GM12891 (cell line): Measurements from ENCODE around the gene FITM1.
A peak's percentile ranks its signal among the peaks of the same experiment; 100 is the strongest.

ENCODE experiments used
- DNase-seq: peaks from one replicate; pipeline ENCODE4 v3.0.0; 2011; ENCODE audit warnings: low spot score; ENCODE audit not compliant: insufficient read length
- FAIRE-seq: peaks from 2 replicates; lab custom pipeline; 2011; peaks lifted over from hg19 to GRCh38; lab: Jason Lieb, UNC
- PAX5 ChIP-seq: IDR thresholded peaks from 2 replicates; pipeline ENCODE4 v1.6.1; 2011; ENCODE audit warnings: low read length, moderate library complexity, mild to moderate bottlenecking; ENCODE audit not compliant: insufficient read depth, severe bottlenecking
- POLR2A ChIP-seq: IDR thresholded peaks from 2 replicates; pipeline ENCODE4 v1.6.1; 2011; ENCODE audit warnings: low read depth, low read length, control low read depth
- POLR2AphosphoS5 ChIP-seq: IDR thresholded peaks from 2 replicates; pipeline ENCODE4 v1.6.1; 2011; ENCODE audit warnings: low read depth, low read length, control low read depth
- POU2F2 ChIP-seq: IDR thresholded peaks from 2 replicates; pipeline ENCODE4 v1.6.1; 2011; ENCODE audit warnings: low read depth, mild to moderate bottlenecking, control low read depth, low read length, moderate library complexity
- SPI1 ChIP-seq: IDR thresholded peaks from 2 replicates; pipeline ENCODE4 v1.6.1; 2011; ENCODE audit warnings: low read depth, low read length, control low read depth
- TAF1 ChIP-seq: IDR thresholded peaks from 2 replicates; pipeline ENCODE4 v1.6.1; 2011; ENCODE audit warnings: low read depth, low read length, control low read depth

FITM1 gene

GRCh38 chr14:24129410-24129998 lies 955 bp upstream of the FITM1 start:
- DNase-seq: no peak
- TF ChIP-seq POLR2AphosphoS5 (no peak), TAF1 (no peak), PAX5 (no peak), SPI1 (no peak), POU2F2 (no peak), POLR2A (no peak)
- no peak for FAIRE-seq

- TF ChIP-seq TAF1 (no peak), POLR2AphosphoS5 (no peak), PAX5 (no peak), POLR2A (no peak)
- DNase-seq (no peak), FAIRE-seq (no peak)
These were observed 474 bp downstream of the FITM1 start for GRCh38 chr14:24130717-24131548.

GRCh38 chr14:24131549-24131966 lies 1.1 kb downstream of the FITM1 start:
- DNase-seq (no peak), FAIRE-seq (no peak)
- TF ChIP-seq POU2F2 (no peak), SPI1 (no peak), POLR2A (no peak), POLR2AphosphoS5 (no peak), TAF1 (no peak), PAX5 (no peak)

- DNase-seq: no peak
- TF ChIP-seq POLR2A (no peak), POU2F2 (no peak), POLR2AphosphoS5 (no peak), PAX5 (no peak), TAF1 (no peak), SPI1 (no peak)
- FAIRE-seq: peak; percentile 76
These were observed 1.7 kb downstream of the FITM1 start for GRCh38 chr14:24132061-24132685.

- FAIRE-seq: no peak
- TF ChIP-seq POLR2AphosphoS5 (no peak), PAX5 (no peak), POLR2A (no peak), TAF1 (no peak), SPI1 (no peak), POU2F2 (no peak)
These were observed 2.5 kb downstream of the FITM1 start for GRCh38 chr14:24132976-24133375.

GRCh38 chr14:24133735-24134134 lies 3.3 kb downstream of the FITM1 start:
- no peak for FAIRE-seq
- TF ChIP-seq PAX5: no peak
- TF ChIP-seq SPI1: no peak
- TF ChIP-seq POU2F2: no peak
- no peak for TF ChIP-seq POLR2AphosphoS5
- no peak for TF ChIP-seq POLR2A
- no peak for TF ChIP-seq TAF1
- DNase-seq: no peak

More at GRCh38 chr14:24132976-24133375, 2.5 kb downstream of the FITM1 start:
- no peak for DNase-seq

- no peak for TF ChIP-seq TAF1
- no peak for TF ChIP-seq SPI1
- TF ChIP-seq POU2F2: no peak
- TF ChIP-seq POLR2AphosphoS5: no peak
- no peak for TF ChIP-seq POLR2A
- no peak for TF ChIP-seq PAX5
- DNase-seq (no peak), FAIRE-seq (peak; percentile 31)
These were observed 5.0 kb downstream of the FITM1 start for GRCh38 chr14:24135584-24135833.

- TF ChIP-seq TAF1: no peak
- TF ChIP-seq POLR2AphosphoS5: peak; percentile 36; the same call in 1 of the 2 replicates
- TF ChIP-seq POU2F2: no peak
- peak; percentile 47; the same call in 1 of the 2 replicates for TF ChIP-seq POLR2A
- FAIRE-seq (peak; percentile 99), DNase-seq (peak; percentile 94)
These were observed 5.6 kb downstream of the FITM1 start, which contains the start of gene PSME1 for GRCh38 chr14:24135834-24136683. Gene PSME1 (plus strand): TSS chr14:24136194. CDS start chr14:24136263, 69 bp downstream.

GRCh38 chr14:24136684-24137528 lies 6.4 kb downstream of the FITM1 start:
- TF ChIP-seq SPI1: no peak
- no peak for TF ChIP-seq POLR2A
- TF ChIP-seq POU2F2: no peak
- TF ChIP-seq POLR2AphosphoS5: no peak
- TF ChIP-seq TAF1: no peak
- no peak for TF ChIP-seq PAX5
- DNase-seq (no peak), FAIRE-seq (no peak)
